HepG2 (cell line): ENCODE results near the gene ARHGEF40. TPM values are rescaled to one million over a fixed set of nuclear protein-coding genes. Genes with fewer than 3 reads are reported as not detected.

Experiments used
- ASH2L ChIP-seq: fragments of 300-600, 200-600 bp; sonication (generic); IDR thresholded peaks from 2 replicates; pipeline ENCODE4 v1.7.0; 2017; ENCODE audit warnings: low read depth, mild to moderate bottlenecking, moderate library complexity, mixed read lengths, low read length; ENCODE audit not compliant: insufficient read length
- BCL6 ChIP-seq: IDR thresholded peaks from 2 replicates; pipeline ENCODE4 v1.6.1; 2016; ENCODE audit warnings: missing genetic modification reagents, missing compliant biosample characterization
- CBX5 ChIP-seq: sonication (generic); formaldehyde crosslinking; IDR thresholded peaks from 2 replicates; pipeline ENCODE4 v1.4.0; 2020; ENCODE audit warnings: missing genetic modification reagents, borderline replicate concordance
- ETV5 ChIP-seq: IDR thresholded peaks from 2 replicates; pipeline ENCODE4 v1.6.1; 2018; ENCODE audit warnings: missing biosample characterization, missing genetic modification reagents, inconsistent platforms, borderline replicate concordance
- HMG20A ChIP-seq: IDR thresholded peaks from 2 replicates; pipeline ENCODE4 v1.6.1; 2016; ENCODE audit warnings: borderline replicate concordance
- NFKB2 ChIP-seq: sonication (generic); formaldehyde crosslinking; IDR thresholded peaks from 2 replicates; pipeline ENCODE4 v1.4.0; 2020; ENCODE audit warnings: missing genetic modification reagents, borderline replicate concordance
- SMC3 ChIP-seq: IDR thresholded peaks from 2 replicates; pipeline ENCODE4 v1.6.1; 2011; ENCODE audit warnings: low read length, improper control_type of control experiment
- TFE3 ChIP-seq: IDR thresholded peaks from 2 replicates; pipeline ENCODE4 v1.6.1; 2016
- TRIM24 ChIP-seq: sonication (generic); formaldehyde crosslinking; IDR thresholded peaks from 2 replicates; pipeline ENCODE4 v1.8.0; 2022; ENCODE audit warnings: mild to moderate bottlenecking, missing genetic modification reagents
- ZMAT3 ChIP-seq: sonication (generic); formaldehyde crosslinking; conservative IDR thresholded peaks from 2 replicates; pipeline ENCODE4 v1.7.0; 2021; ENCODE audit warnings: missing genetic modification reagents
- ZNF281 ChIP-seq: sonication (generic); formaldehyde crosslinking; IDR thresholded peaks from 2 replicates; pipeline ENCODE4 v1.4.0; 2020; ENCODE audit warnings: missing genetic modification reagents, borderline replicate concordance
- ZNF335 ChIP-seq: sonication (generic); formaldehyde crosslinking; IDR thresholded peaks from 2 replicates; pipeline ENCODE4 v1.4.0; 2020; ENCODE audit warnings: missing genetic modification reagents
- polyA plus RNA-seq, 8 experiments: library from polyadenylated mRNA; depleted of rRNA in 3 of 8; stranded (reverse) in 7 of 8; unstranded in 1 of 8; fragments of >200 nt; fragmentation: Illumina TruSeq in 4 of 8; extraction: Trizol in 4 of 8; gene quantifications; 2 replicates each; pipeline versions ENCODE4 v1.2.1 to v1.2.3, GENCODE V29; 2011 to 2016; ENCODE audit warnings: low read depth in 4 of 8, missing spikeins in 1 of 8, mixed read lengths in 1 of 8; ENCODE audit not compliant: insufficient read depth in 1 of 8
- total RNA-seq, 5 experiments: library from RNA; depleted of rRNA; stranded (reverse); fragments of >200 nt; fragmentation: Illumina TruSeq; extraction: Trizol; gene quantifications; 2 replicates each; pipeline ENCODE4 v1.2.3, GENCODE V29; 2016; ENCODE audit warnings: low read depth in 1 of 5
- TF ChIP-seq, protein P1 (sequence below): sonication (generic); formaldehyde crosslinking; IDR thresholded peaks from 2 replicates; pipeline ENCODE4 v1.5.1; 2020; ENCODE audit warnings: mild to moderate bottlenecking, missing genetic modification reagents
- TF ChIP-seq, protein P2 (sequence below): sonication (generic); formaldehyde crosslinking; IDR thresholded peaks from 2 replicates; pipeline ENCODE4 v1.5.0; 2020; ENCODE audit warnings: missing genetic modification reagents
- TF ChIP-seq, protein P3 (sequence below): sonication (generic); formaldehyde crosslinking; conservative IDR thresholded peaks from 2 replicates; pipeline ENCODE4 v1.4.0; 2020; ENCODE audit warnings: missing genetic modification reagents
- TF ChIP-seq, protein P4 (sequence below): sonication (generic); formaldehyde crosslinking; conservative IDR thresholded peaks from 2 replicates; pipeline ENCODE4 v1.4.0; 2020; ENCODE audit warnings: missing genetic modification reagents

The ARHGEF40 gene
- total and polyA plus RNA-seq, 2 of the 13 experiments (the other 11 are each of a cell fraction or from before 2014, with no cell fraction given) = 28.1 to 78.1 TPM

DNA sequence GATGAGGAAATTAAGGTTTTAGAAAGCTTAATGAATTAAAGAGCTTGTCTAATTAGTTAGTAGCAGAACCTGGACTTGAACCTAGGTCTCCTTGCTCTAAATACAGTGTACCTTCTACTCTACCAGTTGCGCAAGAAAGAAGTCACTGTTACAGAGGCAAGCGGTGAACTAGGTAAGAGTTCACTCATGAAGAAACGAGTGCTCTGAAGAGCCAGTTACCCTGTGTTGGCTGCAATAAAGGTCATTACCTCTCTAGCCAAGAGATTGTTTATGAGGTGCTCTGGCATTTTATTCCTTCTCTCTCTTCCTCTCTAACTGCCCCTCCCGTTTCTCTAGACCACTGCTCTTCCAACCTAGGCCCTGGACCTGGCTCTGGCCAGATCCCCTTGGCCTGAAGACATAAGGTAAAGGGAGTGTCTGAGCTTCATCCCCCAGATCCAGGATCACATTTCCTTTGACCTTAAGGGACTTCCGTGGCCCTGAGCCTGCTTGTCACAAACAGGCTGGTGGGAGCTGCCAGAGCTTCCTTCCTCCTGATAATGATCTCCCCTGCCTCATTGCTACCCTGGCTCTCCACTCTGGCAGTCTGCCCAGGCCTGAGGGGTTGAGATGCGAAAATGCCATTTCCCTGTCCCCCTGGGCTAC is 26.0 kb upstream of the ARHGEF40 start (continued):
- TF ChIP-seq, protein P1, sequence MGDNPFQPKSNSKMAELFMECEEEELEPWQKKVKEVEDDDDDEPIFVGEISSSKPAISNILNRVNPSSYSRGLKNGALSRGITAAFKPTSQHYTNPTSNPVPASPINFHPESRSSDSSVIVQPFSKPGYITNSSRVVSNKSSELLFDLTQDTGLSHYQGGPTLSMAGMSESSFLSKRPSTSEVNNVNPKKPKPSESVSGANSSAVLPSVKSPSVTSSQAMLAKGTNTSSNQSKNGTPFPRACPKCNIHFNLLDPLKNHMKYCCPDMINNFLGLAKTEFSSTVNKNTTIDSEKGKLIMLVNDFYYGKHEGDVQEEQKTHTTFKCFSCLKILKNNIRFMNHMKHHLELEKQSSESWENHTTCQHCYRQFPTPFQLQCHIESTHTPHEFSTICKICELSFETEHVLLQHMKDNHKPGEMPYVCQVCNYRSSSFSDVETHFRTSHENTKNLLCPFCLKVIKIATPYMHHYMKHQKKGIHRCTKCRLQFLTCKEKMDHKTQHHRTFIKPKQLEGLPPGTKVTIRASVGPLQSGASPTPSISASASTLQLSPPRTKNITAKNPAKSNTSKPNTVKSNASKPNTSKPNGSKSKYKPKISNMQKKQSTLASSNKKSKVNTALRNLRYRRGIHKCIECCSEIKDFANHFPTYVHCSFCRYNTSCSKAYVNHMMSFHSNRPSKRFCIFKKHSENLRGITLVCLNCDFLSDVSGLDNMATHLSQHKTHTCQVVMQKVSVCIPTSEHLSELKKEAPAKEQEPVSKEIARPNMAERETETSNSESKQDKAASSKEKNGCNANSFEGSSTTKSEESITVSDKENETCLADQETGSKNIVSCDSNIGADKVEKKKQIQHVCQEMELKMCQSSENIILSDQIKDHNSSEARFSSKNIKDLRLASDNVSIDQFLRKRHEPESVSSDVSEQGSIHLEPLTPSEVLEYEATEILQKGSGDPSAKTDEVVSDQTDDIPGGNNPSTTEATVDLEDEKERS = 0 out of 2 replicates have a peak, but pooled peaks have one; percentile 59
- 0 out of 2 replicates have a peak, but pooled peaks have one; percentile 54 for TF ChIP-seq ZNF335
- peak; percentile 61; the same call in 1 of the 2 replicates for TF ChIP-seq TRIM24 (CRISPR knock-in tag)
- peak; percentile 57; the same call in 1 of the 2 replicates for TF ChIP-seq SMC3
- TF ChIP-seq, protein P2, sequence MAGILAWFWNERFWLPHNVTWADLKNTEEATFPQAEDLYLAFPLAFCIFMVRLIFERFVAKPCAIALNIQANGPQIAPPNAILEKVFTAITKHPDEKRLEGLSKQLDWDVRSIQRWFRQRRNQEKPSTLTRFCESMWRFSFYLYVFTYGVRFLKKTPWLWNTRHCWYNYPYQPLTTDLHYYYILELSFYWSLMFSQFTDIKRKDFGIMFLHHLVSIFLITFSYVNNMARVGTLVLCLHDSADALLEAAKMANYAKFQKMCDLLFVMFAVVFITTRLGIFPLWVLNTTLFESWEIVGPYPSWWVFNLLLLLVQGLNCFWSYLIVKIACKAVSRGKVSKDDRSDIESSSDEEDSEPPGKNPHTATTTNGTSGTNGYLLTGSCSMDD (CRISPR knock-in tag) = no peak
- TF ChIP-seq TFE3 (CRISPR knock-in tag) = no peak; the same call in 1 of the 2 replicates
- TF ChIP-seq ZMAT3 (CRISPR knock-in tag) = peak; percentile 45; the same call in 1 of the 2 replicates
- TF ChIP-seq BCL6 (CRISPR knock-in tag) = peak; percentile 63
- TF ChIP-seq ETV5 = peak; percentile 41; the same call in 1 of the 2 replicates
- no peak for TF ChIP-seq HMG20A (CRISPR knock-in tag)
- peak; percentile 37; the same call in 1 of the 2 replicates for TF ChIP-seq ZNF281
- TF ChIP-seq ASH2L = peak; percentile 69
- TF ChIP-seq, protein P3, sequence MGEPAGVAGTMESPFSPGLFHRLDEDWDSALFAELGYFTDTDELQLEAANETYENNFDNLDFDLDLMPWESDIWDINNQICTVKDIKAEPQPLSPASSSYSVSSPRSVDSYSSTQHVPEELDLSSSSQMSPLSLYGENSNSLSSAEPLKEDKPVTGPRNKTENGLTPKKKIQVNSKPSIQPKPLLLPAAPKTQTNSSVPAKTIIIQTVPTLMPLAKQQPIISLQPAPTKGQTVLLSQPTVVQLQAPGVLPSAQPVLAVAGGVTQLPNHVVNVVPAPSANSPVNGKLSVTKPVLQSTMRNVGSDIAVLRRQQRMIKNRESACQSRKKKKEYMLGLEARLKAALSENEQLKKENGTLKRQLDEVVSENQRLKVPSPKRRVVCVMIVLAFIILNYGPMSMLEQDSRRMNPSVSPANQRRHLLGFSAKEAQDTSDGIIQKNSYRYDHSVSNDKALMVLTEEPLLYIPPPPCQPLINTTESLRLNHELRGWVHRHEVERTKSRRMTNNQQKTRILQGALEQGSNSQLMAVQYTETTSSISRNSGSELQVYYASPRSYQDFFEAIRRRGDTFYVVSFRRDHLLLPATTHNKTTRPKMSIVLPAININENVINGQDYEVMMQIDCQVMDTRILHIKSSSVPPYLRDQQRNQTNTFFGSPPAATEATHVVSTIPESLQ (CRISPR knock-in tag) = no peak
- TF ChIP-seq, protein P4, sequence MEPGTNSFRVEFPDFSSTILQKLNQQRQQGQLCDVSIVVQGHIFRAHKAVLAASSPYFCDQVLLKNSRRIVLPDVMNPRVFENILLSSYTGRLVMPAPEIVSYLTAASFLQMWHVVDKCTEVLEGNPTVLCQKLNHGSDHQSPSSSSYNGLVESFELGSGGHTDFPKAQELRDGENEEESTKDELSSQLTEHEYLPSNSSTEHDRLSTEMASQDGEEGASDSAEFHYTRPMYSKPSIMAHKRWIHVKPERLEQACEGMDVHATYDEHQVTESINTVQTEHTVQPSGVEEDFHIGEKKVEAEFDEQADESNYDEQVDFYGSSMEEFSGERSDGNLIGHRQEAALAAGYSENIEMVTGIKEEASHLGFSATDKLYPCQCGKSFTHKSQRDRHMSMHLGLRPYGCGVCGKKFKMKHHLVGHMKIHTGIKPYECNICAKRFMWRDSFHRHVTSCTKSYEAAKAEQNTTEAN (CRISPR knock-in tag) = 0 out of 2 replicates have a peak, but pooled peaks have one; percentile 15
- TF ChIP-seq NFKB2 = 0 out of 2 replicates have a peak, but pooled peaks have one; percentile 33
- 0 out of 2 replicates have a peak, but pooled peaks have one; percentile 19 for TF ChIP-seq CBX5
